HG03039 (cell line): Measurements from ENCODE around the gene ONECUT3.

Experiments used
- ATAC-seq: cut with Tn5 transposase; IDR thresholded peaks from one replicate; pipeline ENCODE4 v1.9.1; 2021; ENCODE audit warnings: mild to moderate bottlenecking, moderate library complexity; ENCODE audit not compliant: unreplicated experiment

The ONECUT3 gene

DNA sequence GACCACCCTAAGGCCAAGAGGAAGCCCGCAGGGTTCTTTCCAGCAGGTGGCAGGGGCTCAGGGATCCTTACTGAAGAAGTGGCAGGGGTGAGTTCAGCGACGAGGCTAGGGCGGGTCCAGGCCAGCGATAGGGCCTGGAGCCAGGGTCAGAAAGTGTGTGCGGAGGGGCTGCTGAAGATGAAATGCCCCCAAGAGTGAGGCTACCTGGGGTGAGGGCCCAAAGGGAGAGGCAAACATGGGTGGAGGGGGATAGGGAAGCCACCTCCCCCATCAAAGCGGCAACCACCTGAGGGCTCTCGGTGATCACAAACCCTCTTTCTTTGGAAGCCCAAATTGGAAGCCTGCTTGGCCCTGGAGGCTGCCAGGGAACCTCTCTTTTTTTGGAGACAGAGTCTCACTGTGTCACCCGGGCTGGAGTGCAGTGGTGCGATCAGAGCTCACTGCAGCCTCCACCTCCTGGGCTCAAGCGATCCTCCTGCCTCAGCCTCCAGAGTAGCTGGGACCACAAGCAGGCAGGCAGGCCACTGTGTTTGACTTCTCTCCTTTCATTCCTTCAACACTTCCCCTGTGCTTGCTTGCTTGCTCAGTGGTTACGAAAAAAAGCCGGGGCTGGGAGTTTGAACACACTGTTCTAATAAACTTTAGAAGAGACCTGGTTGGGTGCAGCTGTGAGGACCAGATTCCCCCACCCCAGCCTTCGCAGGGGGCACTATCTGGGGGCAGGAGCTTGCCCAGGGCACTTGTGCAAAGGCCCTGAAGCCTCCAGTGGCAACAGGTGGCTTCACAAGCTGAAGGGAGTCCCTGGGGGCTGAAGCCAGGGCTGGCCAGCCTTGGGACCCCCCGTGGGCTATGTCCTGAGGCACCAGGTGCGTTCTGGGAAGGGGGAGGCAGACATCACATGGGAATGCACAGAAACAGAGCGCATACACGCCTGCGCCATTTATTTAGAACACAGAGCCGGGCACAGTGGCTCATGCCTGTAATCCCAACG, 60.2 kb downstream of the ONECUT3 start:
- no peak for ATAC-seq

- ATAC-seq: no peak
Observed at GRCh38 chr19:1814391-1814790, 61.1 kb downstream of the ONECUT3 start.

GRCh38 chr19:1814833-1815604, 61.7 kb downstream of the ONECUT3 start:
- no peak for ATAC-seq

DNA sequence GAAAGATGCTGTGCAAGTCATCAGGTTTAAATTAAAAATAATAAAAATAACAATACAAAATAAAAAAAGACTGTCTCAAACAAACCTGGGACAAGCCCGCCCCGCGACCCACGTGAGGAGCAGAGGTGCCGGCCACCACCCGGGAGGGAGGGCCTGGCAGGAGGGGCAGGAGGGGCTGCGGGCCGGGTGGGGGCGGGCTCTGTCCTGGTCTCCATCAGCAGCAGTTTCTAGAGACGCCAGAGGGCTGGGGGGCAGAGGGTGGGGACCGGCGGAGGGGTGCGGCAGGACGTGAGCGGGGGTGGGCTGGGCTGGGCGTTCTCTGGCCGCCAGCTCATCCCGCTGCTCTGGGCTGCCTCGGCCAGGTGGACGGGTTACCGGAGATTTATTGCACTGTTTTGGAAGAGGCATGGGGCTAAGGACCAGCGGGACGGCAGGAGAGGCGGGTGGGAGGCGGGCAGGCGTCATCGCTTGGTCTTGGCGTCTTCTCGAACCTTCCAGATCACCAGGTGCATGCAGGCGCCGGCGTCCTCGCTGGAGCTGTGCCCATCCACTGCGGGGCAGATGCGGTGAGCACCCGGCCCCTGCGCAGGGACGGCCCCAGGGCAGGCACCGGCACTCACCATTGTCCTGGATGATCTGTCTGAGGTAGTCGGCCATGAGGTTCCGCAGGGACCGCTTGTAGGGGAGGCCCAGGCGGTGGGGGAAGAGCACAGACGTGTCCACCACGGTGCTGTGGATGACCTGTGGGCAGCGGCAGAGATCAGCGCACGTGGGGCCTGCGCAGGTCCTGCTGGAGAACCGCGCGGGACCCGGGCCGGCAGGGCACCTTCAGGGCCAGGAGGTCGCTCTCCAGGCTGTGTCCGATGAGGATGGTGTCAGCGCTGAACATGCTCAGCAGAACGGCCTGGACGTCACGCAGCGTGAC, 62.6 kb downstream of the ONECUT3 start:
- no peak for ATAC-seq

DNA sequence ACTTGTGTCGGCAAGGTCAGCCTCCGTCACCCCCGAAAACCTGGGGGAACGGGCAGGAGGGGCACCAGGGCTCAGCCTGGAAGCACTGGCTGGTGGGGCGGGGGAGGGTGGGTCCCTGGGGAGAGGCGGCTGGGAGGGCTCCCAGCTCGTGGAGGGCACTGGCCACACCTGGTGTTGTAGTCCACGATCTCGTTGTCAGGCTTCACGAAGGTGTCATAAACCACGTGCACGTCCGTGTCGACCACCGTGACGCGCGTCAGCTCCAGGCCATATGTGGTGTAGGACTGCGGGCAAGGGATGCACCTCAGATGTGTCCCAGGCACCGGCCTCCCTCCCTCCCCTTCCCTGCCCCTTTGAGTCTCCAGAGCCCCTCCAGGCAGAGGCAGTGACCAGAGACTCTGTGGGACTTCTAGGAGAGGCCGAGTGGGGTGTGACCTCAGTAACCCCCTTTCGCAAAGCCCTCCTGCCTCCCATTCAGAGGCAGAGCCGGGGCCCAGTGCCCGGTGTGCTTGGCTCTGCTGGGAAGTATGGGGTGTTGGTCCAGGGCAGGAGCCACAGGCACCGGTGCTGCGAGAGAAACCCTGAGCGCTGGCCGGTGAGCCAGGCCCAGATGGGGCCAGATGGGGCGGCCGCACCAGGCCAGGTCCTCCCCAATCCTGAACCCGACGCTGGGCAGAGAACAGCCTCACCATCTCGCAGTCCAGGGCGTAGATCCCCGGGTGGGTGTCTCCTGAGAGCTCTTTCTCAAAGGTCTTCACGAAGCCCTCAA, 63.4 kb downstream of the ONECUT3 start:
- no peak for ATAC-seq

DNA sequence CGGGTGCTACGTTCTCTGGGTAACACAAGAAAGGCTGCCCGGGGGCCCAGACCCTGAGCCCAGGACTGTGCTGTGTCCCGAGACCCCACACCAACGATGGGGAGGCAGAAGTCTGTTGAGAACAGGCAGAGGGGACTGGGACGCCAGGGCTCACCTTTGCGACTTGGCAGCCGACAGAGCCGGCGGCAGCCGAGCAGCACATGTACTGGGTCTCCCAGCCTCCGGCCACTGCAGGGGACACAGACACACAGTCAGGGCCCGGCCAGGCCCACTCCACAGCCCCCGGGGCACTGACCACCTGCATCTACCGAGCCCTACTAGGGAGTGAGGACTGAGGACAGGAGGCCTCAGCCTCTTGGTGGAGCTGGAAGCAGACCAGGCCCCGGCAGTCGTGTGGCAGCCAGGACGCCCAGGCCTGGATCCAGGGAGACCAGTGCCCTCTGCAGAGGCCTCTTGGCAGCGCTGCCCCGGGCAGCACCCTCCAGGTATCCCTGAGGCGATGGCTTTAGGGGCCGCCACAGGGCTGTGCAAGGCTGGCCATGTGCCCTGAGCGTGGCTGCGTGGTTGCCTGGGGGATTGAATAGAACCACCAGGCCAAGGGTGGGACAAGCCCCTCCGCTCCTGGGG, 64.4 kb downstream of the ONECUT3 start:
- no peak for ATAC-seq

- no peak for ATAC-seq
Observed at GRCh38 chr19:1818549-1819195, 65.4 kb downstream of the ONECUT3 start.

- ATAC-seq: no peak
Observed at GRCh38 chr19:1819341-1820255, 66.3 kb downstream of the ONECUT3 start.

DNA sequence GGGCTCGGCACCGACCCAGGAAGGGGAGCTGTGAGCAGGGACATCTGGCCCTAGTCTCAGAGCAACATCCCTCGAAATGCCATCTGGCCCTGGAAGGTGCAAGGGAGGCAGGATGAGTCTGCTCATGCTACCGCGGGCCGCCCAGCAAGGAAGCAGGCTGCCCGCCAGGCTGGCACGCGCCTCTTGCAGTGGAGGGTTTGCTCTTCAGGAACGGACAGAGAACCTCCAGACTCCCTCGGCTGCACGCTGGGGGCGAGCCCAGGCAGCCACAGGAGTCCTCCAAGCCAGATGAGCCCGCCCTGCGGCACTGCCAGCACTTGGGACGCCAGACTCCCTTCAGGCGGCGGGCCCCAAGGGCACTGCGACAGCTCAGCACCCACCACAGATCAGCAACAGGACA, 68.9 kb downstream of the ONECUT3 start:
- ATAC-seq: no peak

DNA sequence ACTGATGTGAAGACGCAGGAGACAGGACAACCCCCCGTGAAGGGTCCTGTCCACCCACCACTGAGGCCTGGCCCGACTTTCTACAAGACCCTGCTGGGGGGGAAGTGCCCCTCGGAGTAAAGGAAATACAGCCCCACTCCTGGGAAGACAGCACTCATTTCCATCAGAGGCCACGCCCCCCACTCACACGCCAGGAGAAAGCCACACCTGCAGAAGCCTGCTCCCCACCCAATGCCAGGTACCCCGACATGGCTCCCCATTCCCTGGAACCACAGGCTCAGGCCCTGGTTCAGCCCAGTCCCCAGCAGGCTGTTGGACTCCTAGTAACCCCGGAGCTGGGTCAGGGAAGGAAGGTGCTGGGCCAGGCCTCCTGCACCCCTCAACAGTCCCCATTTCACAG, 69.7 kb downstream of the ONECUT3 start:
- no peak for ATAC-seq

GRCh38 chr19:1823539-1824251, 70.4 kb downstream of the ONECUT3 start:
- ATAC-seq: no peak

GRCh38 chr19:1824252-1824622, 70.9 kb downstream of the ONECUT3 start:
- no peak for ATAC-seq

GRCh38 chr19:1825909-1826556, 72.7 kb downstream of the ONECUT3 start:
- ATAC-seq: no peak

GRCh38 chr19:1826557-1827521, 73.5 kb downstream of the ONECUT3 start:
- no peak for ATAC-seq

GRCh38 chr19:1827566-1828278, 74.4 kb downstream of the ONECUT3 start:
- ATAC-seq: no peak
